GM10248 (cell line): Measurements from ENCODE around the gene EXOC6.

ENCODE experiments used
- CTCF ChIA-PET: fragments of 300-600 bp; sonication (Branson Sonifier 250); formaldehyde crosslinking; extraction: SDS; loops from one replicate; lab custom pipeline; 2021; ENCODE audit warnings: antibody characterized with exemption; lab: Yijun Ruan, JAX
- POLR2A ChIA-PET: fragments of 350-650 bp; sonication (Branson Sonifier 250); formaldehyde crosslinking; extraction: SDS; loops from one replicate; lab custom pipeline; 2020; ENCODE audit warnings: antibody characterized with exemption; lab: Yijun Ruan, JAX
- DNase-seq: peaks from one replicate; pipeline ENCODE4 v3.0.0; 2012; ENCODE audit errors: extremely low spot score
- TF ChIP-seq, protein P1 (sequence below): IDR thresholded peaks from 2 replicates; pipeline ENCODE4 v1.5.1; 2012; ENCODE audit warnings: mild to moderate bottlenecking, low read depth; ENCODE audit errors: extremely low read depth, missing control alignments, control extremely low read depth

Gene EXOC6

GRCh38 chr10:93059975-93060886, 211.9 kb downstream of the EXOC6 start, which contains the start of gene CYP26C1:
Gene CYP26C1 (plus strand): TSS chr10:93060798. CDS start chr10:93061264, 466 bp downstream.
- TF ChIP-seq, protein P1, sequence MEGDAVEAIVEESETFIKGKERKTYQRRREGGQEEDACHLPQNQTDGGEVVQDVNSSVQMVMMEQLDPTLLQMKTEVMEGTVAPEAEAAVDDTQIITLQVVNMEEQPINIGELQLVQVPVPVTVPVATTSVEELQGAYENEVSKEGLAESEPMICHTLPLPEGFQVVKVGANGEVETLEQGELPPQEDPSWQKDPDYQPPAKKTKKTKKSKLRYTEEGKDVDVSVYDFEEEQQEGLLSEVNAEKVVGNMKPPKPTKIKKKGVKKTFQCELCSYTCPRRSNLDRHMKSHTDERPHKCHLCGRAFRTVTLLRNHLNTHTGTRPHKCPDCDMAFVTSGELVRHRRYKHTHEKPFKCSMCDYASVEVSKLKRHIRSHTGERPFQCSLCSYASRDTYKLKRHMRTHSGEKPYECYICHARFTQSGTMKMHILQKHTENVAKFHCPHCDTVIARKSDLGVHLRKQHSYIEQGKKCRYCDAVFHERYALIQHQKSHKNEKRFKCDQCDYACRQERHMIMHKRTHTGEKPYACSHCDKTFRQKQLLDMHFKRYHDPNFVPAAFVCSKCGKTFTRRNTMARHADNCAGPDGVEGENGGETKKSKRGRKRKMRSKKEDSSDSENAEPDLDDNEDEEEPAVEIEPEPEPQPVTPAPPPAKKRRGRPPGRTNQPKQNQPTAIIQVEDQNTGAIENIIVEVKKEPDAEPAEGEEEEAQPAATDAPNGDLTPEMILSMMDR = no peak
- DNase-seq = no peak
- CTCF ChIA-PET = interaction anchor here (3.4 kb wide), 1 partner anchor 20 kb away, joined by 8 read pairs; no protein-coding TSS in a partner anchor
- POLR2A ChIA-PET = no interaction called here

GRCh38 chr10:93060887-93061593, 212.7 kb downstream of the EXOC6 start:
- POLR2A ChIA-PET = no interaction called here
- peak; percentile 18 for DNase-seq
- CTCF ChIA-PET = interaction anchor here (1.0 to 4.0 kb wide), 5 partner anchors 7 to 19 kb away, joined by 4 to 16 read pairs (median 7); no protein-coding TSS in a partner anchor
- TF ChIP-seq, protein P1 = no peak

- peak; percentile 27 for DNase-seq
- TF ChIP-seq, protein P1 = no peak
- ChIA-PET POLR2A (no interaction called here), CTCF (interaction anchor here (0.8 to 4.0 kb wide), 8 partner anchors 8 to 97 kb away, joined by 3 to 16 read pairs (median 4); no protein-coding TSS in a partner anchor)
Measured at GRCh38 chr10:93061594-93062513, 213.5 kb downstream of the EXOC6 start.

DNA sequence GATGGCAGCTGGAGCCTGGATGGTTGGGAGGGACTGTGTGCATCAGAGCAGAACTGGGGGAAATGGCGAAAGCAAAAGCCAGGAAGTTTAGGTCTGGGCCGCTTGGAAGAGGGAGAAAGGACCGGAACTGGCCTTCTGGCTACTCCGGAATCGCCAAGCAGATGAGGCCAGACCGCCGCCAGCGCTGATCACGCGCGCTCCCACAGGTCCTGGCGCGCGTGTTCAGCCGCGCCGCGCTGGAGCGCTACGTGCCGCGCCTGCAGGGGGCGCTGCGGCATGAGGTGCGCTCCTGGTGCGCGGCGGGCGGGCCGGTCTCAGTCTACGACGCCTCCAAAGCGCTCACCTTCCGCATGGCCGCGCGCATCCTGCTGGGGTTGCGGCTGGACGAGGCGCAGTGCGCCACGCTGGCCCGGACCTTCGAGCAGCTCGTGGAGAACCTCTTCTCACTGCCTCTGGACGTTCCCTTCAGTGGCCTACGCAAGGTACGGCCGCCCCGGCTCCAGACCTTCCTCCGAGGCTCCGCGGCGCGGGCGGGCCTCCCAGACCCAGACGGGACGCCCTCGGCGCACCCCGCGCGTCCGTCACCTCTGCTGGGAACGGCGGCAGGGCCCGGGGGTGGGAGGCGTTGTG, 214.3 kb downstream of the EXOC6 start:
- TF ChIP-seq, protein P1 = peak; percentile 59
- DNase-seq = peak; percentile 75
- ChIA-PET POLR2A (no interaction called here), CTCF (interaction anchor here (0.8 to 4.0 kb wide), 8 partner anchors 9 to 98 kb away, joined by 3 to 16 read pairs (median 4); no protein-coding TSS in a partner anchor)

GRCh38 chr10:93063144-93063976, 215.0 kb downstream of the EXOC6 start:
- CTCF ChIA-PET = interaction anchor here (1.3 to 4.0 kb wide), 4 partner anchors 10 to 98 kb away, joined by 3 to 16 read pairs (median 6); no protein-coding TSS in a partner anchor
- peak; percentile 25 for DNase-seq
- POLR2A ChIA-PET = no interaction called here
- TF ChIP-seq, protein P1 = no peak
